DMS153 (cell line): ENCODE results near the gene MED14.

ENCODE experiments used
- DNase-seq: peaks from one replicate; lab custom pipeline; 2025; lab: John Stamatoyannopoulos, UW

The MED14 gene

GRCh38 chrX:40603446-40603845 is 131.9 kb downstream of the MED14 start:
- DNase-seq: no peak
